ENCODE results near the gene AGER.
"Not testable (repeated sequence)": the region's sequence is repeated elsewhere in the genome, so short reads cannot be mapped to it uniquely, and the experiment has no call there.

AGER gene

GRCh38 chr6:32148289-32149091, 35.6 kb downstream of the AGER start:
- no peak for DNase-seq (ENCODE audit: low read depth)

DNA sequence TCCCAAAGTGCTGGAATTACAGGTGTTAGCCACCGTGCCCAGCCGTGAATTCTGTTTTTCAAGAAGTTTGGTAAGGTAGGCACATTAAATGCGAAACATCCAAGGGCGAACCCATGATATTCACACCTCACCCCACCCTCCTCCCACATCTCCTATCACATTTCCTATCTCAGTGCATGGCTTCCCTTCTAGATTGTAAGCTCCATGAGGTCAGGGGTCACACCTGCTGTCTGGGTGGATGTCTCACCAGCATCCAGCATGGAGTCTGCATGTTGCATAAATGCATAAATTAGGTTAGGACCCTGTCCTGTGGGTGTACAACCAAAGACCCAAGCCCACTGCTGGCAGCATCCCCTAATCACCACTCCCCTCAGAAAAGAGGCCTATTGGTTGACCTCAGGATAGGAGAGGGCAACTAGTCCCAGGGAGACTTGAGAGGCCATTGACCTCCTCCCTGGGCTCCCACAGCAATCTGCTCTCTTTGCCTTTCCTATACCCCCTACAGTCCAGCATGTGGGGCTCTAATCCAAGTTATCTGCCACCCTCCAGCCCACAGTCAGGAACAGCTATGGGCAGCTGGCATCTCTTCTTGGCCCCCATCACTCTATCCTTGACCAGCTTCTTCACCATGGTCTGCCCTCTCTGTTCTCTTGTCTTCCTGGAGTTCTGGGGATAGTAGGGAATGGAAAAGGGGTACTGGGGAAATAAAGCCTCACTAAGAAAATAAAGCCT, 36.5 kb downstream of the AGER start:
- DNase-seq (ENCODE audit: low read depth): no peak

DNA sequence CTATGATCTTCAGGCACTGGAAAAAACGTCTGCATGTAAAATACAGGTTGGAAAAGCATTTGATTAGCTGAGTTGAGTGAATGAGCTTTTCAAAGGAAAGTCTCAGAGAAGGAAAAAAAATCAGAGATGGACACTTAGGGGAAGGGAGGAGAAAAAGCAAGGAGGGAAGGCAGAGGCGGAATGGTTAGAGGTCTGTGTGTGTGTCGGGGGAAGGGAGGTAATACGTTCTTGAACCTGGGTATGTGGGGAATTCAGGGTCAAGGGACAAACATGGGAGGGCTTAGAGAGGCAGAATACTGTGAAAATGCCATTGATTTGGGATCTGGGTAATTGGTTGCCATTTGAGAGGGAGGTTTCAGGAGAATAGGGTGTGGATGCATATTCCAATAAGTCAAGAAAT, 37.4 kb downstream of the AGER start:
- no peak for DNase-seq (ENCODE audit: low read depth)

GRCh38 chr6:32146287-32146686, 37.8 kb downstream of the AGER start:
- DNase-seq (ENCODE audit: low read depth): no peak

DNA sequence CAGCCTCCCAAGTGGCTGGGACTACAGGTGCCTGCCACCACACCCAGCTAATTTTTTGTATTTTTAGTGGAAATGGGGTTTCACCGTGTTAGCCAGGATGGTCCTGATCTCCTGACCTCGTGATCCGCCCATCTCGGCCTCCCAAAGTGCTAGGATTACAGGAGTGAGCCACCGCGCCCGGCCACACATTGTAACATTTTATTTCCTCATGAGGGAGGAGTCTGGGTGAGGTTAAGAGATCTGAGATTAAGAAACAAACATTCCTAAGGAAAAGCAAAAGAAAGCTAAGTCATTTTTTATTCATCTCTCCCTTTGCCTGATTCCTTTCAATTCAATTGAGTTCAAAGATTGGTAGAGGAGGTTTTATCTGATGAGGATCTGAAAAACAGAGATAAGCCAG, 39.8 kb downstream of the AGER start:
- DNase-seq (ENCODE audit: low read depth): not testable (repeated sequence)

GRCh38 chr6:32140420-32141046, 43.5 kb downstream of the AGER start:
- no peak for DNase-seq (ENCODE audit: low read depth)

DNA sequence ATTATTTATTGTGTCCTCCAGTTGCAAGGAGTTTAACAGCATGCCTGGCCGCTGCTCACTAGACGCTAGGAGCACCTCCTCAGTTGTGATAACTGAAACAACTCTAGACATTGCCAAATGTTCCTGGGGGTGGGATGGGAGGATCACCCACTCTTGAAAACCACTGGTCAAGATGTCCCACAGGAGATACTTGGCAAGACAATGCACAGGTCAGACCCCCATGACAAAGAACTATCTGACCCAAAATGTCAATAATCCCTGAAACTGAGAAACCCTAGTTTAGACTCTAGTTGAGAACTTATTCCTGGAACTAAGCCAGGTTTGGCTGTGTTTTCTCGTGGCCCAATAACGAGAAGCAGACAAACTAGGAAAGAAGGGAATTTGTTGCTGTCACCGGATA, 44.5 kb downstream of the AGER start:
- DNase-seq (ENCODE audit: low read depth): no peak

- no peak for DNase-seq (ENCODE audit: low read depth)
Measured at GRCh38 chr6:32137454-32137853, 46.6 kb downstream of the AGER start.

- no peak for DNase-seq (ENCODE audit: low read depth)
Measured at GRCh38 chr6:32133786-32134185, 50.3 kb downstream of the AGER start.

GRCh38 chr6:32132110-32132509, 51.9 kb downstream of the AGER start:
- DNase-seq (ENCODE audit: low read depth): no peak

- DNase-seq (ENCODE audit: low read depth): no peak
Measured at GRCh38 chr6:32131439-32131948, 52.6 kb downstream of the AGER start.

Measured in HS-27A (cell line).